Measurements from ENCODE around the gene TXLNB. TPM values are rescaled to one million over a fixed set of nuclear protein-coding genes. Genes with fewer than 3 reads are reported as not detected.

The TXLNB gene
- total RNA-seq, 1 experiment from 2014 or later = 0.07 TPM

DNA sequence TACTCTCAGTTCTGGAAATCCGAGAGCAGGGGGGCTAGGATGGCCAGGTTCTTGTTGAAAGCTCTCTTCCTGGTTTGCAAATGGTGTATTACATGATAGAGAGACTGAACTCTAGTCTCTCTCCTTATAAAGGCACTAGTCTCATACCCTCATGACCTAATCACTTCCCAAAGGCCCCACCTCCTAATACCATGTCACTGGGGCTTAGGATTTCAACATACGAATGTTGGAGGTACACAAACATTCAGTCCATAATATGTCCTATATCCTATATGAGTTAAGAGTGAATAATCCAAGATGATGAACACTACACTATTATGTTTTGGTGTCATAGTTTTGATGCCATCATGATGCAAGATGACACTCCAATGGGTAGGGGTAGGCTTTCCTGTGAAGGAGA lies 20.0 kb upstream of the TXLNB start:
- no peak for DNase-seq
- no peaks in the 10 kb centered on the region for H3K9me3 Mint-ChIP-seq (ENCODE audit: low read depth, unreplicated experiment)
- intact Hi-C loops (cut with micrococcal nuclease; ENCODE audit: unreplicated experiment) = no loop called here
- CTCF ChIA-PET = no interaction called here
- no peaks in the 10 kb centered on the region for H3K36me3 Mint-ChIP-seq (ENCODE audit: insufficient read depth, unreplicated experiment)
- no peak for TF ChIP-seq CTCF (IDR thresholded peaks at IDR 0.05; ENCODE audit: unreplicated experiment)
- H3K4me3 Mint-ChIP-seq (ENCODE audit: low read depth, unreplicated experiment) = no peak overlapping the region
- no peak overlapping the region for H3K27ac Mint-ChIP-seq (ENCODE audit: unreplicated experiment)
- no TSS peak for BruUV-seq (replicated peaks)
- no peaks in the 10 kb centered on the region for H3K4me1 Mint-ChIP-seq (ENCODE audit: low read depth, unreplicated experiment)
- no peaks in the 10 kb centered on the region for H3K27me3 Mint-ChIP-seq (ENCODE audit: unreplicated experiment)

DNA sequence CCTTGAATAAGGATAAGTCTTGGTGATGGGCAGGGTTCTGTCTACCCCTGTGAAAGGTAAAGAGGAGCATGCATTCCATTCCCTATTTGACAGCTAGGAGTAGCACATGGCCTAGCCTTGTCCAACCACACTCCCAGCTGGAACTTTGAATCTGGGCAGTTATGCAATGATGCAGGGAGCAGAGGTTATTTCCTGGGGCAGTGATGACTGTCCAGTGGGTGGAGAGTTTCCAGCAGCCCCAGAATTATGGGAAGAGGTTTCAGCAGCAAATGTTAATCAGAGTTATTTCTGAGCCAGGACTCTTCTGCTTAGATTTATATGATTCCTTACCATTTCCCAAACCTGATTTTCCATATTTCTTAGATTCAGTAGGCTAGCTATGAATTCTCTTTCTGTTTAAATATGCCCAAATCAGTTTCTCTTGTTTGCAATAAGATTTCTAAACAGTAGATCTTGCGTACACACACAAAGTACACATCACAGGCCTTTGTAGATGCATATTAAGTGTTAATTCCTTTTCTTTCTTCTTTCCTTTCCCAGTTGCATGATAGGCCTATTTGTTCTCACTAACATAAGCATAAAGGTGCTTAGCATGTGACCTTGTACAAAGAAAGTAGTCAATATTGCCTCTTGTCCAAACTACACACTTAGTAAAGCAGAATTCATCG lies 17.3 kb upstream of the TXLNB start:
- no peak for TF ChIP-seq CTCF (IDR thresholded peaks at IDR 0.05; ENCODE audit: unreplicated experiment)
- no peak overlapping the region for H3K27ac Mint-ChIP-seq (ENCODE audit: unreplicated experiment)
- H3K27me3 Mint-ChIP-seq (ENCODE audit: unreplicated experiment) = no peaks in the 10 kb centered on the region
- no peak overlapping the region for H3K4me3 Mint-ChIP-seq (ENCODE audit: low read depth, unreplicated experiment)
- no TSS peak for BruUV-seq (replicated peaks)
- CTCF ChIA-PET = no interaction called here
- intact Hi-C loops (cut with micrococcal nuclease; ENCODE audit: unreplicated experiment) = no loop called here
- H3K9me3 Mint-ChIP-seq (ENCODE audit: low read depth, unreplicated experiment) = no peaks in the 10 kb centered on the region
- H3K4me1 Mint-ChIP-seq (ENCODE audit: low read depth, unreplicated experiment) = no peaks in the 10 kb centered on the region
- H3K36me3 Mint-ChIP-seq (ENCODE audit: insufficient read depth, unreplicated experiment) = no peaks in the 10 kb centered on the region
- DNase-seq = no peak

GRCh38 chr6:139308286-139308916 lies 16.6 kb upstream of the TXLNB start:
- no peaks in the 10 kb centered on the region for H3K4me1 Mint-ChIP-seq (ENCODE audit: low read depth, unreplicated experiment)
- TF ChIP-seq CTCF (IDR thresholded peaks at IDR 0.05; ENCODE audit: unreplicated experiment) = no peak
- BruUV-seq (replicated peaks) = no TSS peak
- CTCF ChIA-PET = no interaction called here
- H3K27me3 Mint-ChIP-seq (ENCODE audit: unreplicated experiment) = no peaks in the 10 kb centered on the region
- intact Hi-C loops (cut with micrococcal nuclease; ENCODE audit: unreplicated experiment) = no loop called here
- H3K9me3 Mint-ChIP-seq (ENCODE audit: low read depth, unreplicated experiment) = no peaks in the 10 kb centered on the region
- no peaks in the 10 kb centered on the region for H3K36me3 Mint-ChIP-seq (ENCODE audit: insufficient read depth, unreplicated experiment)
- H3K27ac Mint-ChIP-seq (ENCODE audit: unreplicated experiment) = no peak overlapping the region
- no peak for DNase-seq
- H3K4me3 Mint-ChIP-seq (ENCODE audit: low read depth, unreplicated experiment) = no peak overlapping the region

GRCh38 chr6:139306291-139306981 lies 14.6 kb upstream of the TXLNB start:
- no peaks in the 10 kb centered on the region for H3K4me1 Mint-ChIP-seq (ENCODE audit: low read depth, unreplicated experiment)
- no peak for TF ChIP-seq CTCF (IDR thresholded peaks at IDR 0.05; ENCODE audit: unreplicated experiment)
- no peak overlapping the region for H3K4me3 Mint-ChIP-seq (ENCODE audit: low read depth, unreplicated experiment)
- no TSS peak for BruUV-seq (replicated peaks)
- no peaks in the 10 kb centered on the region for H3K36me3 Mint-ChIP-seq (ENCODE audit: insufficient read depth, unreplicated experiment)
- intact Hi-C loops (cut with micrococcal nuclease; ENCODE audit: unreplicated experiment) = no loop called here
- CTCF ChIA-PET = no interaction called here
- no peaks in the 10 kb centered on the region for H3K9me3 Mint-ChIP-seq (ENCODE audit: low read depth, unreplicated experiment)
- DNase-seq = no peak
- H3K27ac Mint-ChIP-seq (ENCODE audit: unreplicated experiment) = no peak overlapping the region
- H3K27me3 Mint-ChIP-seq (ENCODE audit: unreplicated experiment) = no peaks in the 10 kb centered on the region
